ENCODE data around the gene SLFN14.
"Not testable (repeated sequence)": the region's sequence is repeated elsewhere in the genome, so short reads cannot be mapped to it uniquely, and the experiment has no call there.

Gene SLFN14

GRCh38 chr17:35519906-35520442 is 40.6 kb downstream of the SLFN14 start:
- DNase-seq, result no peak

- DNase-seq, result no peak
These were observed 41.2 kb downstream of the SLFN14 start for GRCh38 chr17:35519439-35519838.

- not testable (repeated sequence) for DNase-seq
These were observed 42.2 kb downstream of the SLFN14 start for GRCh38 chr17:35518431-35518830.

- no peak for DNase-seq
These were observed 45.6 kb downstream of the SLFN14 start for GRCh38 chr17:35515027-35515426.

GRCh38 chr17:35514564-35514963 is 46.1 kb downstream of the SLFN14 start:
- no peak for DNase-seq

Data from NCI-H510A treated with DMSO at 0.1 percent for 48 hours (cell line).